Measurements from ENCODE around the gene F12.

GRCh38 chr5:177389241-177390169, 19.9 kb downstream of the F12 start:
- TF ChIP-seq CTCF (IDR thresholded peaks at IDR 0.05) = no peak
- no peak for TF ChIP-seq EZH2 (IDR thresholded peaks at IDR 0.05)
- no peak for TF ChIP-seq EZH2phosphoT487 (IDR thresholded peaks at IDR 0.05)

All from neural progenitor cell (in vitro differentiated cells).